ENCODE results near the gene ANXA9. TPM values are rescaled to one million over a fixed set of nuclear protein-coding genes. Genes with fewer than 3 reads are reported as not detected.
A peak's percentile ranks its signal among the peaks of the same experiment; 100 is the strongest.

ANXA9 gene
- total and polyA plus RNA-seq, 2 of the 4 experiments (the other 2 are of a cell fraction), result 0.21 to 0.36 TPM

GRCh38 chr1:150970808-150971582, 11.1 kb upstream of the ANXA9 start:
- peaks cover 71% of the 10 kb centered on the region for H4K20me1 ChIP-seq (ENCODE audit: insufficient read depth, low read length)
- H3K4me3 ChIP-seq (ENCODE audit: insufficient read depth, low read depth, low read length), result no peak overlapping the region
- H2AK9ac ChIP-seq (replicated peaks; ENCODE audit: low read depth, low read length, poor library complexity), result peak overlapping the region; percentile 43
- no peak overlapping the region for H3K56ac ChIP-seq (ENCODE audit: extremely low read depth, insufficient read depth, low read length)
- peaks cover 39% of the 10 kb centered on the region for H3K9me1 ChIP-seq (ENCODE audit: insufficient read depth, low read length)
- DNase-seq, result peak; percentile 62
- H2AK5ac ChIP-seq (ENCODE audit: low read depth, low read length), result peak overlapping the region; percentile 27; the same call in 1 of the 2 replicates
- peak overlapping the region; percentile 65 for H3K27ac ChIP-seq (ENCODE audit: insufficient read depth, low read length)
- ChIA-PET POLR2A (ENCODE audit: unreplicated experiment) (interaction anchor here (0.7 kb wide), 1 partner anchor 566 kb away, joined by 3 read pairs; no protein-coding TSS in a partner anchor), CTCF (interaction anchor here (0.5 kb wide), 1 partner anchor 57 kb away, joined by 7 read pairs; no protein-coding TSS in a partner anchor)
- no peak overlapping the region for H2BK120ac ChIP-seq (ENCODE audit: low read depth, low read length)
- no peak overlapping the region for H4K5ac ChIP-seq (ENCODE audit: low read depth, low read length)
- in situ Hi-C loops (cut with MboI; ENCODE audit: low sequenced_read_pairs), result loop anchor here (10.0 kb wide), 1 partner anchor 64 kb away; the partner anchor contains the start of gene BNIPL
- no peak overlapping the region for H2AFZ ChIP-seq (replicated peaks; ENCODE audit: low read length, poor library complexity)
- no CpG with 5 or more reads among the region's 11 CpGs for WGBS, 2 experiments (ENCODE audit: extremely low coverage in 2 of 2, insufficient read length in 1 of 2)
- H3K4me1 ChIP-seq (ENCODE audit: control insufficient read depth, insufficient read depth, low read length), result peaks cover 31% of the 10 kb centered on the region
- BruUV-seq (replicated peaks), result no TSS peak
- 0 out of 2 replicates have a peak overlapping the region, but pooled peaks have one; percentile 4 for H3K9ac ChIP-seq (ENCODE audit: low read depth, low read length)
- H4K91ac ChIP-seq (ENCODE audit: insufficient read depth, low read depth, low read length), result 0 out of 2 replicates have a peak overlapping the region, but pooled peaks have one; percentile 2
- no peak overlapping the region for H2BK15ac ChIP-seq (ENCODE audit: low read depth, low read length)
- peak overlapping the region; percentile 34 for H3K23ac ChIP-seq (ENCODE audit: low read depth, low read length)
- peak overlapping the region; percentile 1; the same call in 1 of the 2 replicates for H3K18ac ChIP-seq (ENCODE audit: low read depth, low read length)
- no peaks in the 10 kb centered on the region for H3K9me3 ChIP-seq (ENCODE audit: control insufficient read depth, insufficient read depth, low read length)
- no peaks in the 10 kb centered on the region for H3K27me3 ChIP-seq (ENCODE audit: control insufficient read depth, insufficient read depth, low read length)
- H4K8ac ChIP-seq (ENCODE audit: low read depth in 2 of 2, low read length in 2 of 2), result 0 out of 4 replicates have a peak overlapping the region, but pooled peaks of 1 of the 2 experiments have one; percentile 4
- dilution Hi-C loops (cut with HindIII; ENCODE audit: low sequenced_read_pairs, unreplicated experiment), result no loop called here
- peak overlapping the region; percentile 18; the same call in 1 of the 2 replicates for H3K4ac ChIP-seq (ENCODE audit: low read depth, low read length)
- peak overlapping the region; percentile 27; the same call in 1 of the 2 replicates for H3K14ac ChIP-seq (replicated peaks; ENCODE audit: low read depth, low read length)
- peaks cover 29 to 77% of the 10 kb centered on the region in 2 experiments for H3K79me1 ChIP-seq (ENCODE audit: low read depth in 1 of 2, low read length in 2 of 2)
- ATAC-seq (ENCODE audit: low read depth), result peak; percentile 13
- no peak overlapping the region for H2BK20ac ChIP-seq (ENCODE audit: low read depth, low read length)
- peak overlapping the region; percentile 96 for H3K4me2 ChIP-seq (ENCODE audit: low read depth, low read length)
- intact Hi-C loops (cut with micrococcal nuclease), result no loop called here
- H3K36me3 ChIP-seq (ENCODE audit: control insufficient read depth, insufficient read depth, low read length), result peaks cover 30% of the 10 kb centered on the region
- H2BK5ac ChIP-seq (ENCODE audit: low read depth, low read length, poor library complexity, severe bottlenecking), result peak overlapping the region; percentile 74
- TF ChIP-seq CEBPB (IDR thresholded peaks at IDR 0.05; ENCODE audit: low read depth, low read length) (peak; percentile 97), FOS (IDR thresholded peaks at IDR 0.05; ENCODE audit: low read depth, low read length) (no peak), BHLHE40 (IDR thresholded peaks at IDR 0.05; ENCODE audit: low read depth, low read length) (peak; percentile 44; the same call in 1 of the 2 replicates), NFE2L2 (IDR thresholded peaks at IDR 0.05; ENCODE audit: low read depth, low read length) (no peak), RCOR1 (IDR thresholded peaks at IDR 0.05; ENCODE audit: insufficient replicate concordance, low read length) (no peak), MXI1 (IDR thresholded peaks at IDR 0.05; ENCODE audit: borderline replicate concordance, low read depth, low read length) (peak; percentile 67; the same call in 1 of the 2 replicates), CTCF (conservative IDR thresholded peaks at IDR 0.05; ENCODE audit: low read depth, low read length) (no peak), CHD1 (IDR thresholded peaks at IDR 0.05; ENCODE audit: low read depth, low read length) (no peak), MAZ (IDR thresholded peaks at IDR 0.05; ENCODE audit: borderline replicate concordance, low read depth, low read length) (peak; percentile 78; the same call in 1 of the 2 replicates), ELK1 (IDR thresholded peaks at IDR 0.05; ENCODE audit: borderline replicate concordance, low read depth, low read length) (no peak), RFX5 (IDR thresholded peaks at IDR 0.05; ENCODE audit: low read depth, low read length) (no peak), POLR2A (IDR thresholded peaks at IDR 0.05; ENCODE audit: low read depth, low read length) (no peak), USF2 (IDR thresholded peaks at IDR 0.05; ENCODE audit: low read depth, low read length) (no peak)

All from IMR-90 (cell line).